Middle frontal gyrus (tissue), 1 donor: ENCODE data around the gene PHIP.
"Not testable (repeated sequence)": the region's sequence is repeated elsewhere in the genome, so short reads cannot be mapped to it uniquely, and the experiment has no call there.

ENCODE experiments used
- DNase-seq: peaks from one replicate; pipeline ENCODE4 v3.0.0-alpha.2; 2015; ENCODE audit warnings: low spot score; ENCODE audit errors: extremely low spot score

PHIP gene

GRCh38 chr6:79078075-79078969 is at the start of gene PHIP:
Gene PHIP, minus strand, starts transcription at chr6:79078254. Its CDS starts 186 bp downstream, at chr6:79078068.
- DNase-seq: peak; percentile 84

GRCh38 chr6:79127660-79128059 is 49.6 kb upstream of the PHIP start:
- DNase-seq: no peak

GRCh38 chr6:79119217-79119616 is 41.2 kb upstream of the PHIP start:
- no peak for DNase-seq

GRCh38 chr6:79117752-79118151 is 39.7 kb upstream of the PHIP start:
- DNase-seq: no peak

GRCh38 chr6:79115553-79116182 is 37.6 kb upstream of the PHIP start:
- no peak for DNase-seq

GRCh38 chr6:79111549-79111948 is 33.5 kb upstream of the PHIP start:
- DNase-seq: no peak

- DNase-seq: no peak
Observed at GRCh38 chr6:79101164-79101563, 23.1 kb upstream of the PHIP start.

GRCh38 chr6:79100304-79100703 is 22.2 kb upstream of the PHIP start:
- DNase-seq: no peak

- DNase-seq: no peak
Observed at GRCh38 chr6:79094938-79095337, 16.9 kb upstream of the PHIP start.

- DNase-seq: not testable (repeated sequence)
Observed at GRCh38 chr6:79091801-79092200, 13.7 kb upstream of the PHIP start.

- DNase-seq: no peak
Observed at GRCh38 chr6:79089552-79090404, 11.7 kb upstream of the PHIP start.

GRCh38 chr6:79084693-79085092 is 6.6 kb upstream of the PHIP start:
- no peak for DNase-seq

- no peak for DNase-seq
Observed at GRCh38 chr6:79082304-79082703, 4.2 kb upstream of the PHIP start.

GRCh38 chr6:79081663-79082062 is 3.6 kb upstream of the PHIP start:
- DNase-seq: no peak

GRCh38 chr6:79079561-79080041 is 1.5 kb upstream of the PHIP start:
- DNase-seq: no peak

GRCh38 chr6:79077715-79078074 is 359 bp downstream of the PHIP start:
- DNase-seq: no peak

- DNase-seq: peak; percentile 85
Observed at GRCh38 chr6:79076782-79077641, 1.0 kb downstream of the PHIP start.

- no peak for DNase-seq
Observed at GRCh38 chr6:79076160-79076559, 1.9 kb downstream of the PHIP start.

GRCh38 chr6:79073888-79074287 is 4.2 kb downstream of the PHIP start:
- DNase-seq: no peak

GRCh38 chr6:79072640-79073181 is 5.3 kb downstream of the PHIP start:
- DNase-seq: no peak
